B cell (primary cell): ENCODE results near the gene NID1. TPM values are rescaled to one million over a fixed set of nuclear protein-coding genes. Genes with fewer than 3 reads are reported as not detected.

Source experiments
- ATAC-seq: fragments of 200-7000 bp; cut with Tn5 transposase; one replicate; pipeline ENCODE4 v1.10.0; 2021; ENCODE audit warnings: low read depth, mild to moderate bottlenecking, moderate number of reproducible peaks, moderate library complexity
- CTCF ChIA-PET: fragments of 350-600 bp; sonication (Branson Sonifier 250); formaldehyde crosslinking; loops from one replicate; lab custom pipeline; 2021; ENCODE audit warnings: antibody characterized with exemption, inconsistent platforms; lab: Charles Lee
- POLR2A ChIA-PET: fragments of 350-600 bp; sonication (Branson Sonifier 250); formaldehyde crosslinking; loops from one replicate; lab custom pipeline; 2021; ENCODE audit warnings: antibody characterized with exemption; lab: Charles Lee
- DNase-seq: peaks from one replicate; pipeline ENCODE4 v3.0.0; 2013
- H2AFZ ChIP-seq: 2 replicates; pipeline ENCODE4 v1.6.1; 2012; ENCODE audit warnings: mild to moderate bottlenecking, low read depth, low read length; ENCODE audit not compliant: insufficient read depth, poor library complexity, severe bottlenecking
- H3K27ac ChIP-seq, 2 donors: 1 replicate in 1 of 2; 2 replicates in 1 of 2; pipeline ENCODE4 v1.5.1; 2012 to 2013; ENCODE audit warnings: low read length in 2 of 2, mild to moderate bottlenecking in 2 of 2, moderate library complexity in 1 of 2
- H3K27me3 ChIP-seq, 4 experiments: fragments of 200-600 bp in 1 of 4; sonication (generic) in 1 of 4; replicated peaks in 1 of 4; 1 replicate in 2 of 4; 2 replicates in 2 of 4; pipeline versions ENCODE4 v1.6.1 to v1.7.0; 2013 to 2016; ENCODE audit warnings: low read length in 3 of 4, mild to moderate bottlenecking in 2 of 4, mixed read lengths in 1 of 4, moderate library complexity in 1 of 4; ENCODE audit not compliant: insufficient read depth in 4 of 4, control insufficient read depth in 3 of 4; ENCODE audit errors: control extremely low read depth in 1 of 4
- H3K36me3 ChIP-seq, 2 experiments: replicated peaks in 1 of 2; 1 replicate in 1 of 2; 2 replicates in 1 of 2; pipeline versions ENCODE4 v1.6.1 to v1.7.1; 2013; ENCODE audit warnings: low read length in 1 of 2; ENCODE audit not compliant: insufficient read depth in 2 of 2, control insufficient read depth in 1 of 2; ENCODE audit errors: control extremely low read depth in 1 of 2, extremely low read depth in 1 of 2
- H3K4me1 ChIP-seq, 2 donors: fragments of 200-600 bp in 1 of 2; sonication (generic) in 1 of 2; 1 replicate in 1 of 2; 2 replicates in 1 of 2; pipeline versions ENCODE4 v1.5.1 to v1.6.1; 2013 to 2017; ENCODE audit warnings: low read length in 2 of 2; ENCODE audit not compliant: control insufficient read depth in 2 of 2, insufficient read depth in 2 of 2
- H3K4me2 ChIP-seq: replicated peaks from 2 replicates; pipeline ENCODE3; 2012; ENCODE audit warnings: mild to moderate bottlenecking, low read depth, low read length; ENCODE audit not compliant: poor library complexity, severe bottlenecking
- H3K4me3 ChIP-seq, 5 experiments: fragments of 200-600 bp in 1 of 5; sonication (generic) in 1 of 5; 1 replicate in 3 of 5; 2 replicates in 2 of 5; pipeline versions ENCODE4 v1.5.1 to v1.7.0; 2011 to 2016; ENCODE audit warnings: low read length in 4 of 5, mild to moderate bottlenecking in 4 of 5, low read depth in 2 of 5, control low read depth in 1 of 5, moderate library complexity in 1 of 5; ENCODE audit not compliant: insufficient read depth in 1 of 5; ENCODE audit errors: control extremely low read depth in 1 of 5, extremely low read depth in 1 of 5
- H3K79me2 ChIP-seq: fragments of 200-600 bp; sonication (generic); one replicate; pipeline ENCODE4 v1.6.0; 2016; ENCODE audit warnings: low read length; ENCODE audit not compliant: control insufficient read depth, insufficient read depth
- H3K9ac ChIP-seq: fragments of 200-600 bp; sonication (generic); 2 replicates; pipeline ENCODE4 v1.6.1; 2017; ENCODE audit warnings: mild to moderate bottlenecking, low read length, moderate library complexity
- H3K9me3 ChIP-seq, 3 donors: one replicate each; pipeline versions ENCODE4 v1.6.1 to v1.7.1; 2013; ENCODE audit warnings: low read length in 2 of 3; ENCODE audit not compliant: control insufficient read depth in 2 of 3, insufficient read depth in 1 of 3; ENCODE audit errors: control extremely low read depth in 1 of 3
- H4K20me1 ChIP-seq: 2 replicates; pipeline ENCODE4 v1.6.0; 2012; ENCODE audit warnings: mild to moderate bottlenecking, low read length; ENCODE audit not compliant: insufficient read depth, control insufficient read depth, poor library complexity, severe bottlenecking
- H3K27ac Mint-ChIP-seq: one replicate; pipeline ENCODE4 v1.8.0; 2021; ENCODE audit warnings: mixed read lengths
- H3K27me3 Mint-ChIP-seq: one replicate; pipeline ENCODE4 v1.8.0; 2021; ENCODE audit warnings: mixed read lengths
- H3K4me1 Mint-ChIP-seq: one replicate; pipeline ENCODE4 v1.8.0; 2021; ENCODE audit warnings: mixed read lengths
- H3K4me3 Mint-ChIP-seq: one replicate; pipeline ENCODE4 v1.8.0; 2021; ENCODE audit warnings: mixed read lengths
- H3K9me3 Mint-ChIP-seq: one replicate; pipeline ENCODE4 v1.8.0; 2022; ENCODE audit warnings: mixed read lengths; ENCODE audit not compliant: insufficient read depth
- CTCF ChIP-seq: fragments of 200-600 bp; IDR thresholded peaks from one replicate; pipeline ENCODE4 v1.8.0; 2022; ENCODE audit warnings: antibody characterized with exemption, mild to moderate bottlenecking
- EZH2 ChIP-seq: IDR thresholded peaks from 2 replicates; pipeline ENCODE4 v1.6.1; 2012; ENCODE audit warnings: borderline replicate concordance, low read depth, mild to moderate bottlenecking, moderate library complexity, low read length; ENCODE audit not compliant: insufficient read depth, poor library complexity, severe bottlenecking
- WGBS: methylation state at CpG from one replicate; pipeline ENCODE4 v1.1.5; 2013; ENCODE audit warnings: missing lambda C conversion rate; ENCODE audit not compliant: insufficient coverage; 5-methylcytosine and 5-hydroxymethylcytosine counted together
- intact Hi-C: fragments of 100-400 bp; cut with micrococcal nuclease; formaldehyde crosslinking; loops from one replicate; pipeline ENCODE4 v1.10.0; 2022
- polyA plus RNA-seq: library from polyadenylated mRNA; depleted of rRNA; stranded (reverse); fragments of >200 nt; gene quantifications from 2 replicates; pipeline ENCODE4 v1.2.3, GENCODE V29; 2012
- total RNA-seq, 2 donors: library from RNA; stranded (reverse); fragments of 120-200 nt in 1 of 2; gene quantifications; 1 replicate in 1 of 2; 2 replicates in 1 of 2; pipeline versions ENCODE4 v1.2.3 to v1.2.4, GENCODE V29; 2013 to 2022

NID1 gene
- total and polyA plus RNA-seq, 2 donors (not counting 1 experiment from before 2014, with no cell fraction given): 0.06 TPM; not detected in 1

GRCh38 chr1:235979176-235979575 is 85.7 kb downstream of the NID1 start:
- no peaks in the 10 kb centered on the region for H3K9me3 Mint-ChIP-seq
- Histone ChIP-seq H3K4me2 (no peak overlapping the region), H3K9me3 (peaks cover 2 to 11% (median 9%) of the 10 kb centered on the region in 3 donors), H3K4me1 (no peaks in the 10 kb centered on the region), H4K20me1 (no peaks in the 10 kb centered on the region), H3K9ac (no peak overlapping the region), H3K4me3 (no peak overlapping the region), H3K27me3 (no peaks in the 10 kb centered on the region), H3K27ac (no peak overlapping the region), H3K79me2 (no peaks in the 10 kb centered on the region), H3K36me3 (no peaks in the 10 kb centered on the region), H2AFZ (no peak overlapping the region)
- no peak overlapping the region for H3K4me3 Mint-ChIP-seq
- H3K27me3 Mint-ChIP-seq: peaks cover 21% of the 10 kb centered on the region
- no peaks in the 10 kb centered on the region for H3K4me1 Mint-ChIP-seq
- TF ChIP-seq CTCF: no peak
- TF ChIP-seq EZH2: no peak
- ChIA-PET CTCF (no interaction called here), POLR2A (no interaction called here)
- no peak overlapping the region for H3K27ac Mint-ChIP-seq
- ATAC-seq (no peak), DNase-seq (no peak)
- intact Hi-C loops: loop anchor here (10.0 kb wide), 1 partner anchor 86 kb away; the partner anchor contains the start of gene NID1
- WGBS: 83% methylated on average over 3 of the region's 4 CpGs

DNA sequence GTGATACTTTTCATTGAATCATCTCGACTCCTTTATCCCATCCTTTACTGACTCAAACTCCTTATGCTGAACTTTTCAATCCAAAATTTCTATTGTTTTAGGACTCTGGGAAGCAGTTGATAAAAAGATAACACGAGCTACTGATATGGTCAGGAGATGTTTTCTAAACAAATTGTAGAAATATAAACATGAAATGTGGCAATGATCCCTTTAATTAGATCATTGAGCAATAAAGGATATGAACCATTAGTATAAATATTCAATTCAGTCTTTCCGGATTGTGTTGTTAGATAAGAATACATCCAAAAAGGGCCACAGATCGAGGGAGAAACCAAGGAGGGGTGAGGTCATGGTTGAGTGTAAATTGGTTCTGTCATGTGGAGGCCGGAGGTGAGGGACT is 88.4 kb downstream of the NID1 start:
- DNase-seq (no peak), ATAC-seq (no peak)
- Histone ChIP-seq H3K4me3 (no peak overlapping the region), H4K20me1 (no peaks in the 10 kb centered on the region), H3K9me3 (peaks cover 2 to 11% (median 9%) of the 10 kb centered on the region in 3 donors), H3K27ac (no peak overlapping the region), H3K27me3 (no peaks in the 10 kb centered on the region), H3K36me3 (no peaks in the 10 kb centered on the region), H3K79me2 (no peaks in the 10 kb centered on the region), H3K4me1 (peaks cover 13 to 14% of the 10 kb centered on the region in 2 donors), H3K4me2 (no peak overlapping the region), H3K9ac (no peak overlapping the region), H2AFZ (no peak overlapping the region)
- WGBS: 100% methylated on average over 2 of the region's 5 CpGs
- Mint-ChIP-seq H3K27ac (no peak overlapping the region), H3K9me3 (no peaks in the 10 kb centered on the region), H3K4me3 (no peak overlapping the region), H3K27me3 (peaks cover 16% of the 10 kb centered on the region), H3K4me1 (peaks cover 14% of the 10 kb centered on the region)
- TF ChIP-seq CTCF (no peak), EZH2 (no peak)
- POLR2A ChIA-PET: no interaction called here
- intact Hi-C loops: loop anchor here (10.0 kb wide), 1 partner anchor 88 kb away; the partner anchor contains the start of gene NID1
- CTCF ChIA-PET: no interaction called here
